ENCODE data around the gene LAPTM4A.
"Not testable (repeated sequence)": the region's sequence is repeated elsewhere in the genome, so short reads cannot be mapped to it uniquely, and the experiment has no call there.

The LAPTM4A gene

DNA sequence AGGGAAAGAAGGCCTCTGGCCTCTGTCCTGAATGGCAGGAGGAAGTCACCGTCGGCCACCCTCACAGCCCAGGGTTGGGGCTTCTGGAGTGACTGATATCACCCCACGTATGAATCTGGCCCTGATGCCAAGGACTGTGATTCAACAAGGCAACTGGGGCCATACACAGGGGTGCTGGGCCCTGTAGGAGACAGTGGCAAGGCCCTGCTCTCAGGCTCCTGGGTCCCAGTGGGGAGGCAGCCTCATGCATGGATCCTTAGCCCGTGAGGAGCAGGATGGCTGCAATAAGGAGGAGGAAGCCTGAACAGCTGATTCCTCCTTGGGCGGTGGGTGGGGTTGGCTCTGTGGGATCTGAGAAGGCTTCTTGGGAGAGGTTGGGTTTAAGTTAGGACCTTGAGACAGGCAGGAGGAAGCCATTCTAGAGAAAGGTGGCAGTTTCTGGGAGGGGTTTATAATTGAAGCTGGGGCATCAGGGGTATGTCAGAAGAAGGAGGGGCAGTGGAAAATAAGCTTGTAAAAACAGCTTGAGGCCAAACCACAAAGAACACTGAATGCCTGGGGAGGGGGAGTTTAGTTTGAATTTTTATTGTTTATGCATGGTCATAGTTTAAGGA is 42.8 kb upstream of the LAPTM4A start:
- no peak for DNase-seq (ENCODE audit: low read depth)
- no peak overlapping the region for H3K4me3 ChIP-seq (ENCODE audit: low read length)

DNA sequence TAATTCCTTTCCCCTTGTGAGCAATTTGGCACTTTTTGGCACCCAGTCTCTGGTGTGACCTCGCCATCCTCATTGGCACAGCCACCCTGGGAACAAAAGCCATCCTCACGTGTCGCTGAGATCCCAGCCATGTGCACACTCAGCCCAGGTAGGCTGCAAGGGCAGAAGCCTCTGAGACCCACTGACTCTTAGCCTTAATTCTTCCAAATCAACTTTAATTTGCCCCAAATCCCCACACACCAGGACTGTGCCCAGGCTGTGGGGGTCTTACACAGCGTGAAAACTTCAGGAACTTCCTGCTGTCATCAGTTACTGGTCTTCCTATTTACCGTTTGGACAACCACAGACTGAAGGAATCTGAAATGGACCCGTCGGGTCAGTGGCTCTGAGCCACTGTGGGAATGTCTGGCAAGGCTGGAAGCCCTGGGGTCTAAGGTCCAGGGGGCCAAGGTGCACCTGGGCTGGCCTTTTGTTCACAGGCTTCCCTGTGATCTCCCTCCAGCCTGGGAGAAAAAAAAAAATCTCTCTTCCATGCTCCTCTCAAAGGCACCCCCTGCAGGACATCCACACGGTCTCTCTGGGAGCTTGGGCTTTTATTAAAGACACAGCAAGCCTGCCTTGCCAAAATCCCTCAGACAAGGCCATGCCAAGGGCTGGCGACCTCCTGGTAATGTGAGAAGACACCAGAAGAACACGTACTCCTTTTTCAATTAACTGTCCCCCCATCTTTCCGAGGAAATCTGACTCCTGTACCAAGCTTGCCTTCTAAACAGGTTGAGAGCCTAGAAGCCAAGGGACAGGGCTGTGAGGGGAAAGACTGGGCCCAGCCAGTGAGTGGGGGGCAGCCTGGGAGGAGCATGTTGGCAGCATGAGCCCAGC is 42.1 kb upstream of the LAPTM4A start:
- no peak overlapping the region for H3K4me3 ChIP-seq (ENCODE audit: low read length)
- peak; percentile 80 for DNase-seq (ENCODE audit: low read depth)
- TF ChIP-seq, protein P1, sequence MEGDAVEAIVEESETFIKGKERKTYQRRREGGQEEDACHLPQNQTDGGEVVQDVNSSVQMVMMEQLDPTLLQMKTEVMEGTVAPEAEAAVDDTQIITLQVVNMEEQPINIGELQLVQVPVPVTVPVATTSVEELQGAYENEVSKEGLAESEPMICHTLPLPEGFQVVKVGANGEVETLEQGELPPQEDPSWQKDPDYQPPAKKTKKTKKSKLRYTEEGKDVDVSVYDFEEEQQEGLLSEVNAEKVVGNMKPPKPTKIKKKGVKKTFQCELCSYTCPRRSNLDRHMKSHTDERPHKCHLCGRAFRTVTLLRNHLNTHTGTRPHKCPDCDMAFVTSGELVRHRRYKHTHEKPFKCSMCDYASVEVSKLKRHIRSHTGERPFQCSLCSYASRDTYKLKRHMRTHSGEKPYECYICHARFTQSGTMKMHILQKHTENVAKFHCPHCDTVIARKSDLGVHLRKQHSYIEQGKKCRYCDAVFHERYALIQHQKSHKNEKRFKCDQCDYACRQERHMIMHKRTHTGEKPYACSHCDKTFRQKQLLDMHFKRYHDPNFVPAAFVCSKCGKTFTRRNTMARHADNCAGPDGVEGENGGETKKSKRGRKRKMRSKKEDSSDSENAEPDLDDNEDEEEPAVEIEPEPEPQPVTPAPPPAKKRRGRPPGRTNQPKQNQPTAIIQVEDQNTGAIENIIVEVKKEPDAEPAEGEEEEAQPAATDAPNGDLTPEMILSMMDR (conservative IDR thresholded peaks at IDR 0.05; ENCODE audit: low read length): peak; percentile 89

More for the DNA sequence above, 42.8 kb upstream of the LAPTM4A start:
- TF ChIP-seq, protein P1 (conservative IDR thresholded peaks at IDR 0.05; ENCODE audit: low read length): no peak

DNA sequence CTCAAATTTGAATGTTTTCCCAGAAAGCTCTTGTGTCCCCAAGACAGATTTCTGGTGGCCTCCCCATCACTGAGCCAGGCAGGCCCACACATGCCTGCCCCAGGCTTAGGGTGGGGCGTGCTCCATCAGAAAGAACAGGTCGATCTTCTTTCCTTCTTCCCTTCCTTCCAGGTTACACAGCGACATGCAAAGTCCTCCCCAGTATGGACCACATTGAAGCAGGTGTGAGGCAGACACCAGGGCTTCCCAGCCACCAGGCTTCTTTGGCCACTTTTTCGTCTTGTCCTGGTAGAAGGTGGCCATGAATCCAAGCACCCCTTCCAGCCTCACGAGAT is 41.4 kb upstream of the LAPTM4A start:
- DNase-seq (ENCODE audit: low read depth): no peak
- TF ChIP-seq, protein P1 (conservative IDR thresholded peaks at IDR 0.05; ENCODE audit: low read length): no peak
- no peak overlapping the region for H3K4me3 ChIP-seq (ENCODE audit: low read length)

DNA sequence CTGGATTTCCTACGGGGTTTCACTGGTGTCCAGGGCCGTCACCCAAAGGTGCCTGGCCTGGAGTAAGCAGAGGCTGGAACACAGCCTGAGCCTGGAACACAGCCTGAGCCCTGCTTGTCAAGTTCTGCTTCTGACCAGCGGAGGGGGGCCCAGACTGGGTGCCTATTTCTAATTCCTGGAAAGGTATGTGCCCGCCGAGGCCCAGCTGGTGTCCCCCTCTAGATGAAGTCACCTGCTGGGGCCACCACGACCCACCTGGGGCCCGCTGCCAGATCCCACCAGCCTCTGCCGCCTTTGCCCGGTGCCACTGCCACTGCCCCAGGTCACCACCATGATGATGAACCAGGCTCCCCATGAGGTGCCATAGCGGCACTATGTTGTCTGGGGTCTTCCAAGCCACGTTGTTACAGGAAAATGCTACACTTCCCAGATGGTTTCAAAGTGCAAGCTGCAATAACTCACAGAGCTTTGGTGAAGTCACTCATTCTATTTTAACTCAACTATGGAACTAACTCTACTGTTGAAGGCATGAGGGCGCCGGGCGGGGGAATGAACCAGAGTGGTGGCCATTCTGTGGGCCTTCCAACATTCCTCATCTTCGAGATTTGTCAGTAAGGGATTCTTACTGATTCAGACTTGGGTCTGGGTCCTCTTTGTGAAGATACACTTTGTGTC is 40.9 kb upstream of the LAPTM4A start:
- DNase-seq (ENCODE audit: low read depth): no peak
- TF ChIP-seq, protein P1 (conservative IDR thresholded peaks at IDR 0.05; ENCODE audit: low read length): no peak
- H3K4me3 ChIP-seq (ENCODE audit: low read length): peak overlapping the region; percentile 4; the same call in 1 of the 2 replicates

DNA sequence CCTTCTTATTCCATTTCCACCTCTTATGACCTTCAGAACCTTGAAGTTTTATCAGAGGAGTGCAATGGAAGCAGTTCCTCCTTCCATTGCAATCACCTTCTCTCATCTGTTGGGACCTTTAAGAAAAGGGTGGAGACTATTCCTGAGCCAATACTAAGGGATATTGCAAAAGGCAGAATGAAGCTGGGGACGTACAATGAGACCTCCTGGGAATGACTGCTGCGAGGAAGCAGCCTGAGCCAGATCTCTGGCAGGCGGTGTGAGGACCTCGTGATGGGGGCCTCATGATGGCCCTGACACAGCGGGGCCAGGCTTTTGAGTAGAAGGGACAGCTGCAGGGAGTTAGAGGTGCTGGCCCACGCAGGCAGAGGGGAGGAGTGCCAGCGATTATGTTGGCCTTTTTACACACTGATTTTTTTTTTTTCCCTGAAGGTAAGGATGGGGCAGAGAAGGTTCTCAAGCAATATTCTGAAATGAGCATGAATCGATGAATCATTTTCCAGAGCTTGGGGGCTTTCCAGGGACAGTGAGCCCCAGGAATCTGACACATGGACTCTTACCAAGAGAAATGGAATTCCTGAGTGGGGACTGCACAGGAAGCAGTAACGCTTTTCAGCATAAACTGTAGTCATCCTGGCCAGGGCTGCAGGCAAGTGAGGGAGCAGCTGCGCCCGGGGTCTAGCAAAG is 40.0 kb upstream of the LAPTM4A start:
- DNase-seq (ENCODE audit: low read depth): peak; percentile 97
- TF ChIP-seq, protein P1 (conservative IDR thresholded peaks at IDR 0.05; ENCODE audit: low read length): no peak
- peak overlapping the region; percentile 35 for H3K4me3 ChIP-seq (ENCODE audit: low read length)

DNA sequence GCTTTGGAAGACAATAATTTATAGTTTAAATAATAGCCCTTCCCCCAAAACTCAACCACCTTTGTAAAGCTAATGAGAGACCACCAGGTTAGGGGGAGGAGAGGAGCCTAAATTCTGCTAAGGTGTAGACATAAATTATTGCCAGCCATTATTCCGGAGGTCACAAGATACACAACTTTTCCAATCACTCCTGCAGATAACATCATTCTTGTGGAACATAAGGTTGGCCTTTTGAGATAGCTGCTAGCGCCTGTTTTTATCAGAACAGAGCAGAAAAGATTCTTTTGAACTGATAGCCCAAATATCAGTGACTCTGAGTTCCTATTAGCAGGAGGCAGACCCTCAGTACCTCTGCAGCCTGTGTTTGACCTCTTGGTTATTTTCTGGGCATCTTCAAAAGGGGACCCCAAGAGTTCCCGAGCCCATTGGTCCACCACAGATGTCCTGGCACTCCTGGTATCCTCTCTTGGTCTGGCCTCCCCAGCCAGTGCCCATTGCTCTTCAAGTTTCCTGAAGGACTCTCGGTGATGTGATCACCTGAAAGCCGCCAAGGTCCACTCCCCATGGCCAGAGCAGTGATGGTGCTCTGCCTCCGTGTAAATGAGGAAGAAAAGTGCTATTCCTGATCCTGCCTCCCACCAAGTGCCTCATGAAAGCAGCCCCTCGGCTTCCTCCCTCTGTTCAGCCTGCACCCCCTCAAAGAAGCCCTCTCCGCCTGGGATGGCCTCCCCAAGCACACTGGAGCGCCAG is 38.5 kb upstream of the LAPTM4A start:
- TF ChIP-seq, protein P1 (conservative IDR thresholded peaks at IDR 0.05; ENCODE audit: low read length): no peak
- no peak for DNase-seq (ENCODE audit: low read depth)
- no peak overlapping the region for H3K4me3 ChIP-seq (ENCODE audit: low read length)

DNA sequence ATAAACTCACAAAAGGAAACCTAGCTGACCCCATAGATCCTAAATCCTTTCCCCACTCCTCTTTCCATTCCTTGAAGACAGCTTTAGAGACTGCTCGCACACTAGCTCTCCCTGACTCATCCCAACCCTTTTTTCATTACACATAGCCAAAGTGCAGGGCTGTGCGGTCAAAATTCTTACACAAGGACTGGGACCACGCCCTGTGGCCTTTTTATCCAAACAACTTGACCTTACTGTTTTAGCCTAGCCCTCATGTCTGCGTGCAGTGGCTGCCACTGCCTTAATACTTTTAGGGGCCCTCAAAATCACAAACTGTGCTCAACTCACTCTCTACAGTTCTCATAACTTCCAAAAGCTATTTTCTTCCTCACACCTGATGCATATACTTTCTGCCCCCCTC is 34.5 kb upstream of the LAPTM4A start:
- peak; percentile 42 for DNase-seq (ENCODE audit: low read depth)
- H3K4me3 ChIP-seq (ENCODE audit: low read length): not testable (repeated sequence)

DNA sequence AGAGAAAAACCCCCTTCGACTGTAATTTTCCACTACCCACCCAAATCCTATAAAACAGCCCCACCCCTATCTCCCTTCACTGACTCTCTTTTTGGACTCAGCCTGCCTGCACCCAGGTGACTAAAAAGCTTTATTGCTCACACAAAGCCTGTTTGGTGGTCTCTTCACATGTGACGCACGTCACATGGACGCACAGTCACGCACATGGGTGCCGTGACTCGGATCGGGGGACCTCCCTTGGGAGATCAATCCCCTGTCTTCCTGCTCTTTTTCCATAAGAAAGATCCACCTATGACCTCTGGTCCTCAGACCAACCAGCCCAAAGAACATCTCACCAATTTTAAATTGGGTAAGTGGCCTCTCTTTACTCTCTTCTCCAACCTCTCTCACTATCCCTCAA is 31.4 kb upstream of the LAPTM4A start:
- not testable (repeated sequence) for H3K4me3 ChIP-seq (ENCODE audit: low read length); DNase-seq (ENCODE audit: low read depth)
